GM21381 (cell line): ENCODE measurements around the gene ARR3.
"Not testable (repeated sequence)": the region's sequence is repeated elsewhere in the genome, so short reads cannot be mapped to it uniquely, and the experiment has no call there.

Experiments used
- ATAC-seq: cut with Tn5 transposase; IDR thresholded peaks from one replicate; pipeline ENCODE4 v1.9.1; 2021; ENCODE audit warnings: mild to moderate bottlenecking, moderate library complexity; ENCODE audit not compliant: unreplicated experiment

The ARR3 gene

DNA sequence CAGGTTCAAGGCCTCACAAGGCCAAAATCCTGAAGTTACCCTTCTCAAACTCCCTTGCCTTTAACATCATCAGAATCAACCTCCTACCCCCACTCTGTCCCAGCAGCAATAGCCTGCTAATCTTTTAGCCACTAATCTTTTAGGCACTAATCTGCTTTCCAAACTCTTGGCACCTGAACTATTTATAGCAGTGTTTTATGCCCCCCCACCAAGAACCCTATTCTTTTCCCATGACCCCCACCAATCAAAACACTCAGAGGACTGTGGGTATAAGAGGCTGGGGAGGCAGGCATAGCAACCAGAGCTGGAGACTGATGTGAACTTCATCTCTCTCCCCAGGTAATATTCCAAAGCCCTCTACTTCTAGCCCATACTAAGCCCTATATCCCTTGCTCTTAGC, at the start of gene ARR3:
Gene ARR3 (plus strand): TSS at position 301 of the 400 bp plus-strand sequence. CDS start 1,052 bp downstream, outside the sequence.
- no peak for ATAC-seq

DNA sequence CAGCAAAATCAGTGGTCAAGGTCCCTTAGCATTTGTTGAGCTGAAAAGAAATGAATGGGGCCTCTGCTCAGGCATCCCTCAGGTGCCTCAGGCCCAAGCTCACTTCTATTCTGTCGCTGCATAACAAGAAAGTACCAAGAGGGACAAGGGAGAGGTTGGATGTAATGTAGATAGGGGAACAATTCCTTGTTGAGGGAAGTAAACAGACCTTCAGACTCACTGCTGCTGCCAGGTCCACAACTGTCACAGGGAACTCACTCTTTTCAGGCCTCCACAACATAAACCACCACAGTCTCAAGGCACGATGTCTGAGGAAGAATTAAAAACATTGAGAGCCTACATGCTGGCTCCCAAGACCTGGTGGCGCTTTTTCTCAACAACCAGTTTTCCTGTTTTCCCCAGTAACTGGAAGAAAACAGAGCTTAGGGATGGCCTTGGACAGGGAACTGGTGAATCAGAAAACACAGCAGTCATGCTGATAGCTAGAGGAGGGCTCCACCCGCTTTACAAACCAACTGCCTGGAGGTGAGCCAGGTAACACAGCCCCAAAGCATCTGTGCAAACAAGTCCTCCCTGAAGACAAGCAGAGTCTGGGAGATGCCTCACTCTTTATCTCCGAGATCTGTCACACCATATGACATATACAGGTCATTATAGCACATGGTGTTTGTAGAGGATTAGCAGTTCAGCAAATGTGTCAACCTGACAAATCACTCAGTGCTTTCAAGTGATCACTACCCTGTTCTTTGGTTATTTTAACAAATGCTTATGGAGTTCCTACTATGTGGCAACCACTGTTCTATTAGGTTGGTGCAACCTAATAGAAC, 48.0 kb upstream of the ARR3 start:
- no peak for ATAC-seq

DNA sequence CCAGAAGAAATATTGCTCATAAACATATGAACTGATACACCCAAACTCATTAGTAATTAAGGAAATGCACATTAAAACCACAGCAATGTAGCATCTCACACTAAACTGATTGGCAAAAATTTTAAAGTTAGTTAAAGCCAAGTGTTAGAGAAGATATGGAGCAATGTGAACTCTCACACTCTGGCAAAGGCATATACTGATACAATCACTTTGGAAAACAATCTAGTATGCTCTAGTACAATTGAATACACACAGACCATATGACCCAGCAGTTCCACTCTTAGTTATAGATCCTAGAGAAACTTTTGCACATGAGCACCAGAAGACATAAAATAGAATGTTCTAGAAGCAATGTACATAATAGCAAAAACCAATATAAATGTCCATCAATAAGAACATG, 42.1 kb upstream of the ARR3 start:
- ATAC-seq: no peak

DNA sequence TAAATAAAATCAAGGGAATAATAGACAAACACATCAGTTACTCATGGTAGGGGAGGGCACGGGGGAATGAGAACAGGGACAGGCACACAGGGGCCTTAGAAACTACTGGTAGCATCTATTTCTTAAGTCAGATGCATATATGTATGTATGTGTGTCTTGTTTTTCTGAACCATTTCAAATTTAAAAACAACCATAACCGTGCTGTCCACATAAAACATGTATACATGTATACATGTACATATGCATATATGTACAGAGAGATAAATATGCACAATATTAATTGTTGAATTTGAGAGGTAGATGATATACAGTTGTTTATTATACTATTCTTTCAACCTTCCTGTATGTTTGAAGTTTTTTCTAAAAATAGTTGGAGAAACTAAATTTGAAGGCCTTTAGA, 41.4 kb upstream of the ARR3 start:
- no peak for ATAC-seq

DNA sequence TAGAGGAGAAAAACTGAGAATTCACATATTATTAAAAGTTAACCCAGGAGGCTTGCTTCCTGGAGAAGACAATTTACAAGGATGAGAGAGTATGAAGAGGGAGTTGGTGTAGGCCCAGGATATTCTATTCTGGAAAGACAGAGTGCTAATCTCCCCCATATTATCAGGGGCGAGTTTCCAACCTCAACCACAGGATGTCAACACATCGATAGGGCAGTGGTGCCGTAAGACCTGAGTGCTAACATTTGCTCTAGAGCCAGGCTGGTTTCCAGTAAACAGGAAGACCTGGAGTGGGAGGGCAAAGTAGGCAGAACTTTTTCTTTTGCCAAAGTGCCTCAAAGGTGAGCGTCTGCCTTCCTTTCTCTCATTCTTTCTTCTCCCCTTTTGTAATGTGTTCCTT, 36.5 kb upstream of the ARR3 start:
- no peak for ATAC-seq

DNA sequence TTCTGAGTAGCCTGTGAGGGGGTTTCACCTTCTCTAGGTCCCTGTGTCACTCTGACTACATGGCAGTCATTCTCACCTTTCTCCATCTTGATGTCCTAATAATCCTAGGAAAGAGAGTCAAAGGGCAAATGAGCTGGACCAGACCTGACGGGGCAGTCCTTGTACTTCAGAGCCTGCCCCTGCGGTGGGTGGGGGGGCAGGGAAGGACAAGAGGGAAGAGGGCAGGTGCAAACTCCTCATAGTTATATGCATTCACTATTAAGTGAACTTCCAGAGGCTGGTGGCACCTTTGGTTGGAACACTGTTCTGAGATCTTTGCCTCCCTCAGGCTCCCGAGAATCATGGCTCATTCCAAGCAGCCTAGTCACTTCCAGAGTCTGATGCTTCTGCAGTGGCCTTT, 33.8 kb upstream of the ARR3 start, which contains the start of gene AWAT1:
Gene AWAT1 (plus strand): TSS at position 301 of the 400 bp plus-strand sequence. CDS start 41 bp downstream, at position 342.
- no peak for ATAC-seq

DNA sequence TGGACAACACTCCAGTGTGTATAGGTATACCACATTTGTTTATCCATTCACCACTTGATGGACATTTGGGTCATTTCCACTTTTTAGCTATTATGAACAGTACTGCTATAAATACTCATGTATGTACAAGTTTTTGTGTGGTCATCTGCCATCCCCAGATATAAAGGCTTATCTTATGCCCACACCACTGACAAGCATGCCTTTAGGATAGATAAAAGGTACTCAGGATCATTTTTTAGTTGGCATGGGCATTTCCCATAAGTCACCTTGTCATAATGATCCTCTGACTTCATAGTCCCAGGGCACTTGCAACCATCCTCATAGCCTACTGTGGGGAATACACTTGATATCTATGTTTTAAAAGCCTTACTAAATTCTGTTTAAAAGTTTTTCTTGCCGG, 27.4 kb upstream of the ARR3 start:
- no peak for ATAC-seq

DNA sequence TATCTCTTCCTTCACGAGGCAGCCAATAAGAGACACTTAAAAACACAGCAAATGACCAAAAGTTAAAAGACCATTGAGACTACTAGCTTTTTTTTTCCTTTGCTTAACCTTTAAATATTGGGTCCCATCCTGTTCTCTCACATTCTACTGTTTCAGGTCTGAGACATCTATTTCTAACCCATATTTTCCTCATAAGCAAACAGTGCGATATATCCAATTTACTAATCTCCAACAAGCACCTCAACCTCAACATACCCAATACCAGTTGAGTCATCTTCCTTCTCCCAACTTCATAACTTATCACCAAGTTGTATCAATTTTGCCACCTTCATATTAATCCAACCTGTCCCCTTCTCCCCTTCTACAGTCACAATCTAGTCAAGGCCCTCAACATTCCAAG, 26.6 kb upstream of the ARR3 start:
- ATAC-seq: no peak

DNA sequence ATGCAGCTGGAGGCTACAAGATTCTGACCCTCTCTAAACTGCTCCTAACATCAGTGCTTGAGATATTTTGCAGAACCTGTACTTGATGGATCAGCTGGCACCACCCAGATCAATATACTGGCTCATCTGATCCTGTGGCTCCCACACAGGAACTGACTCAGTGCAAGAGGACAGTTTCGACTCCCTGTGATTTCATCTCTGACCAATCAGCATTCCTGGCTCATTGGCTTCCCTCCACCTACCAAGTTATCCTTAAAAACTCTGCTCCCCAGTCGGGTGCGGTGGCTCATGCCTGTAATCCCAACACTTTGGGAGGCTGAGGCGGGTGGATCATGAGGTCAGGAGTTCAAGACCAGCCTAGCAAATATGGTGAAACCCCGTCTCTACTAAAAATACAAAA, 24.5 kb upstream of the ARR3 start:
- not testable (repeated sequence) for ATAC-seq

DNA sequence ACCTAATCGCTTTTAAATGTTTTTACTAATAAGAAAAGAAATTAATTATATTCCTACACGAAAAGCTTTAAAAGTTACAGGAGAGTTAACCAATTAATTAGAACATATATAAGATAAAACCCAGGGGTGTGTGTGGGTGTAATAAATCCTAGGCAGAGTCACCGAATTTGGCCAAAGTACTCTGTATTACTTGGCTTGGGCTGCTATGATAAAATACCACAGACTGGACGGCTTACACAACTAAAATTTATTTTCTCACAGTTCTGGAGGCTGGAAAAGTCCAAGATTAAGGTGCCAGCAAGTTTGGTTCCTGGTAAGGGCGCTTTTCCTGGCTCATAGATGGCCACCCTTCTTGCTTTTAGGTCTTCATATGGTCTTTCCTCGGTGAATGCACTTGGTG, 23.3 kb upstream of the ARR3 start:
- no peak for ATAC-seq

DNA sequence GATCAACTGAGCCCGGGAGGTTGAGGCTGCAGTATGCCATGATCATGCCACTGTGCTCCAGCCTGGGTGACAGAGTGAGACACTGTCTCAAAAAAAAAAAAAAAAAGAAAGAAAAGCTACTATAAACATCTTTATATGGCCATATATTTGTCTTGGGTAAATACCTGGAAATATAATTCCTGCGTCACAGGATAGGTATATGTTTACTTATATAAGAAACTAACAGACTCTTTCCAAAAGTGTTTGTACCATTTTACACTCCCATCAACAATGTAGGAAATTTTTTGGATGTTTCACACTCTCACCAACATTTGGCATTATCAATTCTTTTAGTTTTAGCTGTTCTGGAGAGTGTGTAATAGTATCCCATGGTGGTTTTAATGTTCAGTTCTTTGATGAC, 20.9 kb upstream of the ARR3 start:
- ATAC-seq: no peak

DNA sequence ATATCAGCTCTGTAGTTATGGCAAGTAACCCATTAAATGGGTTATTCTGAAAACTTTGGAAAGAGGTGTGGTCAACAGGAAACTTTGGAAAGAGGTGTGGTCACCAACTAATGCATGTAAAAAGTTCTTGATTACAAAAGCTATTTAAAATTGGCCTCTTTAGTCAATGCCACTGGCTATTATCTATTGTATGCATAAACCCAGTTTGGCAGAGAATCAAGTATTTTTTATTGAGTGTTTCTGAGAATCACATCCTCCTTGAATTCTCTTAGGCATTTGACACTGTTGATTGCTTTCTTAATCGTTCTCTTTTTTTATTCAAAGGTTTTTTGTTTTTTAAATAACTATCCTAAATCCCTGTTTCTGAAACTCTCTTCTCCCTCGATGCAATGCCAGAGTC, 15.6 kb upstream of the ARR3 start:
- no peak for ATAC-seq

DNA sequence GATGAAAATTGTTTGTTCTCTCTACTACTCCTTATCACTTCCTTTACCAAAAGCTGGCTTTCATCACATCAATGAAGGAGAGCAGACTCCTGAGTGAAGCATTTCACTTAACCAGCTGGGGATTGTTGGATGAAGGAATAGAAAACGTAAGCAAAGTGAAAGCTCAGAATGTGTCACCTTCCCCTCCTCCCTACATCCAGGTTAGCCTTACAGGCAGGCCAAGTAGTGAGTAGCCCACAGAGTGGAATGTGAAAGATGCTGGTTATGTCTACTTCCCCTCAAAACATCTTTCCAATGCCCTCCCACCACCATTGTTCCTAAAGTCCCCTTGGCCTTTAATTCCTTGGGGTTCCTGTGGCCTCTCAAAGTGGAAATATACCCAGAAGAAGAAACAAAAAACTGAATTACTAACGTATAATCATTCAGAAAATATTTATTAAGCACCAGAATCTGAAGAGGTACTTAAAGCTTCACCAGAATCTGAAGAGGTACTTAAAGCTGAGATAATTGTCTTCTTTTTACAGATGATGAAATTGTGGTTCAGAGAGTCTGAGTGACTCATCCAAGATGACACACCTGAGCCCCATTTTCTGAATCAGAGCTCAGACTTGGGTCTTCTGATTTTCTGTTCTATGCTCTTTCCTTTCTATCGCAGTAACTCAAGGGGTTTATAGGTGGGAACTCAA, 14.6 kb upstream of the ARR3 start:
- ATAC-seq: no peak

DNA sequence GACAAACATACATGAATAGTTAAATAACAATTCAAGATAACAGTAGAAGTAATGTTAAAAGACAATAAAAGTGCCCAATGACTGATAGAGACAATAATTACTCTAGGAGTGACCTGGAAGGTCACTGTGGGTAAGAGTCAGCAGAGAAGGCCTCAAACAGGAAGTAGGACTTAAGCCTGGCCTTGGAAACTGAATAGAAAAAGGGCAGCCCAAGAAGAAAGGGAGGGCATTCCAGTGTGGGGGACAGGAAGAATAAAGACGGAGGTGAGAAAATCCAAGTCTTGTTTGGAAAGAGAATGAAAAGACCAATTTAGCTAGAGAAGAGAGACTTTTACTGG, 14.1 kb upstream of the ARR3 start:
- no peak for ATAC-seq

DNA sequence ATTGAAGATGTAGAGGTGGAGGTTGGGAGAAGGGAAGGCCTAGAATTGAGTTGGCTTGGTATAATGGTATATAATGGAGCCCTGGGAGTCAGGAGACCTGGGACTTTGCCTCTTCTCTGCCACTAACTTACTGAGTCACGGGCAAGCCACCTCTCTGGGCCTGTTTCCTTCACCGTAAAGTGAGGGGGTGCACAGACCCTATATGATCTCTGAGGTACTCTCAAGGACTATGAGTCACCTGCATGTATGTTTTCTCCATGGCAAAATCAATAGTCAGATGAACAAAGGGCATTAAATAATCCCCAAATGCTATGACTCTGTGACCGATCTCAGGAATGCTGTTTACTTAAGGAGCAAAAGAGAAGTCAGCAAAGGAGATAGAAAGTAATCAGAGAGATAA, 13.2 kb upstream of the ARR3 start:
- ATAC-seq: no peak

DNA sequence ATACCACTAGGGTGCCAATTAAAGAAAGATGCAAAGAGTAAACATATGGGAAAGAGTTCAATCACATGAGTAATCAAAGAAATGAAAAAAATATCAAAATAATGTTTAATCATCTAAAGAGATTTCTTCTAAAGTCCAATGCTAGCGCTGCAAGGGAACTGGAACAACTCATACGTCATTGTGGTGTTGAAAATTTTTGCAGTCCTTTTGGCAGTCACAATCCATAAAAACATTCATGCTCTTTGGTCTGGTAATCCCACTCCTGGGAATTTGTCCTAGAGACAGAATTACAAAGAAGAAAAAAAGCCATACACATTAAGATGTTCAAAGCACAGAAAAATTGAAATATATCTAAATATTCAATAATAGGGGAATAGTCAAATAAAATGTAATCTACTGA, 12.7 kb upstream of the ARR3 start:
- ATAC-seq: no peak

DNA sequence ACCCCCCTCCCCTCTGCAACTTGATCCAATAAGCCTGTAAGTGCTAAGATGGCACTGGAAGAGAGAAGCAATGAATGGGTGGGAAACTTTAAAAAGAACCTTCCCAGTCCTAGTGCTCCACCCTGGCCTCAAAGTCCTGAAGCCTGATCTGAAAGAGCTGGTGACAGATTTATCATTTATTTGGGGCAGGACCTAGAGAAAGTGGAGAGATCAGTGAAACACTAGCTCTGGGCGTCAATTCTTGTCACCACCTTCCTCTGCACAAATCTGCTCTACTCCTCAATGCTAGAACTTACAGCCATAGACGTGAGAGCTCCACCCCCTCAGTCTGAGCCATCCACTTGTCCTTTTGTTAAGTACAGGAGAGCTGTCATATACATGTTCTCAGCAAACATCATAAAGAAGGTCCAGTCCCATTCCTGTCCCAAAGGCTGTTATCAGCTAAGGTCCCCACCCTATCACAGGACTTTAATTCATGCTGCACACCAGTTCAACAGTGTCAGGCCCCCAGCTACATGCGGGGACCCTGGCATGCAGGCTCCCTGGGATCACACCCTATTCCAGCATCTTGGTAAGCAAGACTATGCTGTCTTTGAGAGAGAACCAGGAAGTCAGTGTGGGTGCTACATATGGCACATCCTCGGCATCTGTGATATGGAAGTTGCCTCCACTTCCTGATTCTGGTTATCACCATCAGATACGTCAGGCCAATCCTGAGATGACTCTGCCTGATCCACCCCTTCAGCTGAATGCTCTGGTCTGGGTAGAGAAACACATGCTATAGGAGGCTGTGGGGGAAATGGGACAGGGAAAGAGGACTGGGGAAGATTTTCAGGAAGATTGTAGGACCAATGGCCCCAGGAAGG, 10.5 kb upstream of the ARR3 start:
- ATAC-seq: no peak

DNA sequence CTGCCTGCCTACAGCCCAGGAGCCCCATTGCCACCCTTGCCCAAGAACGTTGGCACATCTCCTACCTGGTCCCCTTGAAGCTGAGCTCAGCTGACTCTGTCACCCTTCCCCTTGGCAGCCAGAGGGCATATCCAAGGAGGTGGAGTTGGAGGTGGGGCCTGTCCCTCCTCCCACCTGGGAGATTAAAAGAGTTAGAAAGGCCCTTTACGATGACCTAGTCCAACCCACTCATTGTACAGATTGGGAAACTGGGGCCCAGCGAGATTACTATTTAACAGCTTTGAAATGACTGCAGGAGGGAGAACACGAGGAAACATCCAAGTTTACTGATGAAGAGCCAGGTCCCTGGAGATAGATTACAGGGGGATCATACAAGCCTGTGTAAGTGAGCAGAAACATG, 8.0 kb upstream of the ARR3 start, which contains the start of gene P2RY4:
Gene P2RY4 (minus strand): TSS at position 101 of the 400 bp plus-strand sequence. CDS start 580 bp downstream, outside the sequence.
- no peak for ATAC-seq

DNA sequence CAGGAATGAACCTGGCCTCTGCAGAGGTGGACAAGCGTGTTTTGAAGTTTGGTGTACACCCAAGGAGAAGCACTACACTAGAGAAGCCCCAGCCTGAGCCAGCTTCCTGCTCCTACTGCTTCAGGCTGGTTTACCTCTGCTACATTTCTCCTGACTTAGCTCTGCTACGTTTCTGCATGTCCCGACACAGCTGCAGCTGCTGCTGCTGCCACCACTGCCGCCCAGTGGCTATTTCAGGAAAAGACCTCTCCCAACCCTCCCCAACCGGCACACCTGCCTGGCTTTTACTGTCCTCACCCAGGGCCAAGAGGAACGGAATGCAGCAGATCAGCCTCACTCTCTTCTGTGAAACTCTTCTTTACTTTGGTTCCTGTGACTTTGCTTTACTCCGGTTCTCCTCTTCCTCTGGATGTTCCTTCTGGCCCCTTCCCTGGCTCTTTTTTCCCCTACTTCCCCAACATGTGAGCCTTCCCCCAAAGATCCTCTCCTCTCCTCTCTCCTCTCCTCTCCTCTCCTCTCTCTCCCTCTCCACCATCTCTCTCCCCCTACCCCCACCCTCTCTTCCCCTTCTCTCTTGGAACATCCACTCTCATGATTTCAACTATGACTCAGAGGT, 5.1 kb upstream of the ARR3 start:
- no peak for ATAC-seq

DNA sequence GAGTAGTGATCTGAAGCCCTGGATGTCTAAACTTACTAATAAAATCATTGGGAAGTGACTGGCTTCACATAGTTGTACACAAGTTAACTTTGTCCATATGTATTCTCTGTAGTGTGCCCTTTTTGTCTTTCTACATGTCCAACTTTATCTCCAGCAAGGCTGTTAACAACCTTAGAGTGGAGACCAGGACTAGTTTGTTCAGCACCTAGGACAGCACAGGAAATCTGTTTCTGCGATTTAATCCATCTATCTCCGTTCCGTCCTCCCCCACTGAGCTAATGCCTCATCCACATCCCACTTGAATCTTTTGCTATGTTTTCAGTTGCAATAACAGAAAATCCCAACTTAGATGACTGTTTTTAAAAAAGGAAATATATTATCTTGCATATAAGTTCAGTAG, 3.4 kb upstream of the ARR3 start:
- no peak for ATAC-seq

DNA sequence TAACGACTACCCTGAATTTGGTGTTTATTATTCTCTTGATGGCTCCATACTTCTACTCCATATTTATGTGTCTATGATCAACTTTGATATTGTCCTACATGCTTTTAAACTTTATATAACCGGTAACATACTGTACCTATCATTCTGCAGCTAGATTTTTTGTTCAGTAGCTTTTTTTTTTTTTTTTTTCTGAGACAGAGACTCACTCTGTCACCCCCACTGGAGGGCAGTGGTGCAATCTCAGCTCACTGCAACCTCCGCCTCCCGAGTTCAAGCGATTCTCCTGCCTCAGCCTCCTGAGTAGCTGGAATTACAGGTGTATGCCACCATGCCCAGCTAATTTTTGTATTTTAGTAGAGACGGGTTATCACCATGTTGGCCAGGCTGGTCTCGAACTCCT, 5.9 kb downstream of the ARR3 start:
- not testable (repeated sequence) for ATAC-seq
